Loucy (cell line): Measurements from ENCODE around the gene ZSCAN2.

Experiments used
- H2AFZ ChIP-seq: fragments of 200-600 bp; sonication (generic); 2 replicates; pipeline ENCODE4 v1.6.0; 2016; ENCODE audit warnings: antibody characterized with exemption, mild to moderate bottlenecking, low read length, moderate library complexity
- H3F3A ChIP-seq: fragments of 200-600 bp; 2 replicates; pipeline ENCODE4 v1.6.0; 2016; ENCODE audit warnings: antibody characterized with exemption, low read depth, mild to moderate bottlenecking
- H3K27me3 ChIP-seq: fragments of 200-600 bp; sonication (generic); 2 replicates; pipeline ENCODE4 v1.6.1; 2014; ENCODE audit warnings: low read length, mild to moderate bottlenecking; ENCODE audit not compliant: insufficient read depth, poor library complexity, severe bottlenecking
- H3K36me3 ChIP-seq: fragments of 200-600 bp; sonication (generic); 2 replicates; pipeline ENCODE4 v1.6.1; 2016; ENCODE audit warnings: low read length; ENCODE audit not compliant: insufficient read depth
- H3K4me1 ChIP-seq: fragments of 200-600 bp; sonication (generic); 2 replicates; pipeline ENCODE4 v1.5.1; 2014; ENCODE audit warnings: low read length, mild to moderate bottlenecking; ENCODE audit not compliant: insufficient read depth, poor library complexity, severe bottlenecking
- H3K4me2 ChIP-seq: fragments of 200-600 bp; sonication (generic); 2 replicates; pipeline ENCODE4 v1.6.0; 2014; ENCODE audit warnings: antibody characterized with exemption, low read length, low read depth, mild to moderate bottlenecking; ENCODE audit not compliant: poor library complexity, severe bottlenecking
- H3K4me3 ChIP-seq: fragments of 200-600 bp; sonication (generic); 2 replicates; pipeline ENCODE4 v1.5.1; 2014; ENCODE audit warnings: low read length, mild to moderate bottlenecking, mixed read lengths; ENCODE audit not compliant: poor library complexity, severe bottlenecking
- H3K79me2 ChIP-seq: fragments of 200-600 bp; sonication (generic); 2 replicates; pipeline ENCODE4 v1.6.1; 2014; ENCODE audit warnings: low read length; ENCODE audit not compliant: insufficient read depth
- H3K9ac ChIP-seq: fragments of 200-600 bp; sonication (generic); 2 replicates; pipeline ENCODE4 v1.6.0; 2014; ENCODE audit warnings: mild to moderate bottlenecking, low read depth, low read length, moderate library complexity; ENCODE audit not compliant: poor library complexity, severe bottlenecking
- H3K9me2 ChIP-seq: fragments of 200-600 bp; sonication (generic); replicated peaks from 2 replicates; pipeline ENCODE4 v1.6.1; 2016; ENCODE audit warnings: low read depth, low read length, mixed read lengths
- H3K9me3 ChIP-seq: fragments of 200-600 bp; sonication (generic); 2 replicates; pipeline ENCODE4 v1.6.1; 2014; ENCODE audit warnings: mild to moderate bottlenecking, antibody characterized with exemption, low read length, low read depth; ENCODE audit not compliant: insufficient read depth
- H4K20me1 ChIP-seq: fragments of 200-600 bp; sonication (generic); 2 replicates; pipeline ENCODE4 v1.6.0; 2014; ENCODE audit warnings: antibody characterized with exemption, low read length, mild to moderate bottlenecking; ENCODE audit not compliant: insufficient read depth, poor library complexity, severe bottlenecking
- CTCF ChIP-seq: fragments of 200-600 bp; sonication (generic); conservative IDR thresholded peaks from 2 replicates; pipeline ENCODE4 v1.5.1; 2014; ENCODE audit warnings: mild to moderate bottlenecking, antibody characterized with exemption, low read length
- EZH2phosphoT487 ChIP-seq: fragments of 200-600 bp; IDR thresholded peaks from 2 replicates; pipeline ENCODE4 v1.6.1; 2018; ENCODE audit warnings: antibody characterized with exemption, mild to moderate bottlenecking, moderate library complexity, borderline replicate concordance

Gene ZSCAN2

GRCh38 chr15:84608707-84609284 is 8.0 kb downstream of the ZSCAN2 start:
- TF ChIP-seq EZH2phosphoT487 (no peak), CTCF (no peak)
- Histone ChIP-seq H3K9ac (no peak overlapping the region), H2AFZ (no peak overlapping the region), H3K9me3 (no peaks in the 10 kb centered on the region), H3K4me3 (no peak overlapping the region), H3K79me2 (peaks cover 91% of the 10 kb centered on the region), H4K20me1 (peaks cover 52% of the 10 kb centered on the region), H3K4me1 (peaks cover 31% of the 10 kb centered on the region), H3K9me2 (no peaks in the 10 kb centered on the region), H3K27me3 (no peaks in the 10 kb centered on the region), H3K4me2 (no peak overlapping the region), H3F3A (no peaks in the 10 kb centered on the region), H3K36me3 (peaks cover 8% of the 10 kb centered on the region; the same call in 1 of the 2 replicates)

- Histone ChIP-seq H3K9me3 (no peaks in the 10 kb centered on the region), H2AFZ (no peak overlapping the region), H4K20me1 (peaks cover 45% of the 10 kb centered on the region), H3K4me3 (no peak overlapping the region), H3F3A (no peaks in the 10 kb centered on the region), H3K36me3 (peaks cover 5% of the 10 kb centered on the region; the same call in 1 of the 2 replicates), H3K79me2 (peaks cover 90% of the 10 kb centered on the region), H3K9me2 (no peaks in the 10 kb centered on the region), H3K9ac (no peak overlapping the region), H3K27me3 (no peaks in the 10 kb centered on the region), H3K4me1 (peaks cover 19% of the 10 kb centered on the region), H3K4me2 (no peak overlapping the region)
- no peak for TF ChIP-seq EZH2phosphoT487
- TF ChIP-seq CTCF: no peak
Observed at GRCh38 chr15:84609818-84610525, 9.2 kb downstream of the ZSCAN2 start.

DNA sequence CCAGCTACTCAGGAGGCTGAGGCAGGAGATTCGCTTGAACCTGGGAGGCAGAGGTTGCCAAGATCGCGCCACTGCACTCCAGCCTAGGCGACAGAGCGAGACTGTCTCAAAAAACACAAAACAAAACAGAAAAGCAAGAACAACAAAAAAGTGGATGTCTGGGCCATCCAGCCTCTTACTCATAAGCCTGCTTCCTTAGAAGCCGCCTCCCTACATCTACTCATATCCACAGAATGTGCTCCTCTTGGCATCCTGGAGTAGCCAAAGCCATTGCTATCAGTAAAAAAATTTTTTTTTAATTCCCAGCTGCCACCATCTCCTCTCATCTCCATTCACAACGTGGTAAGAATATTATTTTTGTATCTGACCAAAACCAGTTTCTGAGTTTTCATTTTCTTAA is 10.8 kb downstream of the ZSCAN2 start:
- H3K4me2 ChIP-seq: no peak overlapping the region
- H3K9me3 ChIP-seq: no peaks in the 10 kb centered on the region
- H3K79me2 ChIP-seq: peaks cover 87% of the 10 kb centered on the region
- no peak overlapping the region for H2AFZ ChIP-seq
- no peaks in the 10 kb centered on the region for H3K27me3 ChIP-seq
- H3K9ac ChIP-seq: no peak overlapping the region
- H3K4me1 ChIP-seq: peaks cover 4% of the 10 kb centered on the region
- no peak for TF ChIP-seq CTCF
- TF ChIP-seq EZH2phosphoT487: no peak
- H3F3A ChIP-seq: no peaks in the 10 kb centered on the region
- peaks cover 28% of the 10 kb centered on the region for H4K20me1 ChIP-seq
- H3K9me2 ChIP-seq: no peaks in the 10 kb centered on the region
- H3K36me3 ChIP-seq: peaks cover 4% of the 10 kb centered on the region; the same call in 1 of the 2 replicates
- no peak overlapping the region for H3K4me3 ChIP-seq
